Stimulated activated CD8-positive, alpha-beta memory T cell treated with anti-CD3 and anti-CD28 coated beads, Interleukin-7, amount 100 ng/mL, for 4 hours (primary cell): ENCODE data around the gene CHI3L1.

ENCODE experiments used
- DNase-seq, 2 donors: peaks; one replicate each; pipeline ENCODE4 v3.0.0-alpha.2; 2020; ENCODE audit warnings: low read depth in 2 of 2

The CHI3L1 gene

DNA sequence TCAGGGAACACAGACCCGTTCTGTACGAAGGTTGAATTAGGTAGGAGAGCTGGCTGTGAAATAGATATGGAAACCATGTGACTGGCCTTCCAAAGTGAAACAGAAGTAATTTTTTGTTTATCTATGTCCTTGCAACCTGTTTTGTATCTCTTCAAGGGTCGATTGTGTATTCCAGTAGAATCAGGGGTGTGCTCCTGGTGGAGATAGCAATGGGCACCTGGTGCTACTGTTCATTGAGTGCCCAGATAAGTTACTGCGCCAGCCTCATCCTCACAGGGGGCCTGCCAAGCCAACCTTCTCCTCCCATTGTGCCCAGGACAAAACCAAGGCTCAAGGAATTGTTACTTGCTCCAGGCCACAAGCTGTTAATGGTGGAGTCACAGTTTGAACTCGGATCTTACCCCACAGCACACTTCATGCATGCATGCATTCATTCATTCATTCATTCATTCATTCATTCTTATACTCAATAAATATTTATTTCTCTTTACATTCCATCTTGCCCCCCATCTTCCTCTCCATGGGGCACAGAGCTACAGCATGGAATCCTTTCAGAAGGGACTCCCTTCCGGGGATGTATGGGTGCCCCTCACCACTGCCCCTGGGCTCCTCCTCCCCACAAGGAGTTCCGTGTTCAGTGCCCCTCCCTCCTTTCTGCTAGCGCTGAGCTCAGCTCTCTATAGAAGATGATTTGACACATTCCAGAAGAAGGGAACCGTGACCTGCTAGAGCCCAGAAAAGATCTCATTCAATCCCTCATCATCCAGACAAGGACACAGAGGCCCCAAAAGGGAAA is 34.9 kb downstream of the CHI3L1 start:
- no peak for DNase-seq

DNA sequence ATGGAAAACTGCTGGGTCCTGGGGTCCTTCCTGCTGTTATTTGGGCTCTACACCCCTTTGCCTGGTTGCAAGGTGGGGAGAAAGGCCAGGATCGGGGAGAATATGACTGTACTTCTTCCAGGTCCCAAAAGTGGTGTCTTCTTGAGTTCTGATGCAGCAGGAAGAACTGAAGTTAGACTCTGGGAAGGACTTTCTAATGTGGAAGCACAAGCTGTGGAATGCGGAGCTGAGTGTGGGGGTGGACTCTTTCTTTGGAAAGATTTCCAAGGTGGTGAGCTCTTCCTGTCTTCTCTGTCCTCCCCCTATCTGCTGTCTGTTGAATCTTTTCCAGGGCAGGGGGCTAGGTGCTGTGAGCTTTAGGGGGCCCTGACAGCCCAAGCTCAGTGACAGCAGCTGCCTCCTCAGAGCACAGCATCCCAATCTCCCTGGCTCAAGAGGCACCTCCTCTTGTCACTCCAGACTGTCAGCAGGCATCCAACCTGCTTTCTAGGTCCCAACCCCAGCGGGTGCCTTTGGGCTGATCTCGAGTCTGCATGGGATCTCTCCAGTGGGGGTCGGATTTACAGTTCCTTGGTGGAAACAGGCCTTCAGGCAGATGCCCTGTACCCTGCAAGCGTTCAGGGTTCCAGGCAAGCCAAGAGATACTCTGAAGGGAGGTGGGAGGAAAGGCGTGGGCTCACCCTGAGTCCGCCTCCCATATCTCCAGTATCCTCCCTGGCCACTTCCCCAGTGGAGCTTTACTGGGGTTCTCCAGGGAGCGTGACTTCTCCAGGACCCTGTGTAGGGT is 35.8 kb downstream of the CHI3L1 start:
- DNase-seq: no peak

DNA sequence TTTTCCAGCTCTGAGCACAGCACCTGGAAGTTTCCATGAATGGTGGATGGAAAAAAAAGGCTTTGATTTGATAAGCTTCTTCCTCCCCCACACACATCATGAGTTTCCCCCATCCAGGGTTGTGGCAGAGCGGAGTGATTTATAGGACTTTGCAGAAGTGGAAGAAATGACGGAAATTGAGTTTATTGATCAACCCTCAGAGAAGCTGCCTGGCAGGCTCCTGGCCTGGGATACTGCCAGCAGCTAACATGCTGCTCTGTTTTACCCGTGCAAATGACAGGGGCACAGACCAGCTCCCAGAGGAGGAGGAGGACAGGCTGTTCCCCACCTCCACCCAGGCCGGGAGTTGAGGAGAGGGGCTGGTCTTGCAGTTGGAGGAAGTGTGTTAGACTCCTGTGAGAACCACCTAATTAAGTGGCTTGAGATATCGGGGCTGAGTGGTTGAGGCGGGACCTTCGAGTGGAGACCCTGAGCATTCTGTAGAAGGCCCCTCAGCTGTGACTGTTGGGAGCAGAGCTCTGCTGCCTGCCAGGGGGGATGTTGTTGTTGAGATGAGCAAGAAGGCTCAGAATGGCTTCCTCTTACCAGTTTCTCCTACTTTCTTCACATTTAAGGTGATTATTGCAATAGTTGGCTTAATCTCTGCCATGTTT is 37.2 kb downstream of the CHI3L1 start:
- DNase-seq: no peak

DNA sequence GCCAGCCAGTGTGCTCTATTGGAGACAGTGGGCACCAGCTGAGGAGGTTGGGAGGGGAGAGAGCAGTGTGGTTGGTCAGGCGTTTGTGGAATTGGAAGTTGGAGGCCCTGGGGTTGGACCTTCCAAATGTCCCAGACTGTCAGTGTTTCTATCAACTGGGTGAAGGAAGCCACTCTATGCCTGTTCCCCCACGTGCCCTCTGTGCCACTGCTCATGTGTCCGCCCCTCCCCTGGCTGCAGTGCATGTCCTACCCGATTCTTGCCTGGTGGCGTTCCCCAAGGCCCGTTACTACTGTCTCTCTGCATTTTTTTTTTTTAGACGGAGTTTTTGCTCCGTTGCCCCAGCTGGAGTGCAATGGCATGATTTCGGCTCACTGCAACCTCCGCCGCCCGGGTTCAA is 37.9 kb downstream of the CHI3L1 start:
- DNase-seq: no peak

DNA sequence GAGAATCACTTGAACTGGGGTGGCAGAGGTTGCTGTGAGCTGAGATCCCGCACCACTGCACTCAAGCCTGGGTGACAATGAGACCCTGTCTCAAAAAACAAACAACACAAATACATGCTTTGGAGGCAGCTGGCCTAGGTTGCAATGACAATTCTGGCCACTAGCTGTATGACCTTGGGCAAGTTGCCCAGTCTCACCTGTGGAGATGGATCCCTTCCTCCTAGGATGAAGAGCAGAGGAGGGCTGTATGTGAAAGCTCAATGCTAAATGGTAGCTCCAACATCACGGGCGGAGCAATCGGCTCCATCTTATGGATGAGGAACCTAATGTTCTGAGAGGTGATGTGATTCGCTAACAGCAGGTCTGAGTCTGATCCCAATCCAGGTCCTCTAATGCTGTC is 38.4 kb downstream of the CHI3L1 start:
- DNase-seq: no peak

DNA sequence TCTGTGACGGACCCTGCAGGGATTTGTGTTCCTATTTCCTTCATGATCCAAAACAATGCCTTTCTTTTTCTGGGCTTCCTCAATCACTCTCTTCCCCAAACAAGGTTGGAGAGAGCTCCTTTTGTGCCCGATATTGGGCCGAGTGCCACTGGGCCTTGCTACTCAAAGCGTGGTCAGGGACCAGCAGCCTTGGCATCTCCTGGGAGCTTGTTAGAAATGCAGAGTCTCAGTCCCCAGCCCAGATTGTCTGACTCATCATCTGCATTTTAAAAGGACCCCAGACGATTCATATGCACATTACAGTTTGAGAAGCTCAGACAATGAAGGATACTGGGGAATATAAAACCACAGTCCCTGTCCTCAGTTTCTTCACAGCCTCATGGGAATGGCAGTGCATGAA is 39.1 kb downstream of the CHI3L1 start:
- DNase-seq: no peak

DNA sequence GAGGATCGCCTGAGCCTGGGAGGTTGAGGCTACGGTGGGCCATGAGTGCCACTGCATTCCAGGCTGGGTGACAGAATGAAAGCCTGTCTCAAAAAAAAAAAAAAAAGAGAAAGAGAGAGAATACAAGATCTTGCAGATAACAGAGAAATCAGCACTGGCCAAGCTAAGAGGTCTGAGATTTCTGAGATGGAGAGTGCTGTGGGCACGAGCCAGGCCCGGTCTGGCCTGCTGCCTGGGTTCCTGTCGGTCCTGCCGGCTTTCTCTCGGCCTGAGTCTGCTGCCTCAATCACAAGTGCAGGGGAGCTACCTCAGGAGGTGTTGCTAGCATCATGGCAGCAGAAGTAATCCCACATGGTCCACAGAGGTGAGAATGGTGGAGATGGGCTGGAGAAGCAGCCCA is 40.0 kb downstream of the CHI3L1 start:
- DNase-seq: no peak

DNA sequence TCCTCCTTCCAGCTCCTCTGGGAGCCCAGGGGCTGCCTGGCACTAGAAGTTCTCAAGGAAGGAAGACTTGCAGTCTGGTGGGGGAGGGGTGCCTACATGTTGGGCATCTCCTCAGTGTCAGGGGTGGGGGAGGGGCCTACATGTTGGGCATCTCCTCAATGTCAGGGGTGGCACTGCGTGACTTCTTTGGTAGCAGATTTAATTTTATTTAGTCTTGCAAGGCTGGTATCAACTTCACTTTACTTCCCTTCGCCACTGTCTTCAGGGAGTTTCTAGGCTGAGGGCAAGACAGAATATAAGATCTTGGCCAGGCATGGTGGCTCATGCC is 40.5 kb downstream of the CHI3L1 start:
- no peak for DNase-seq

DNA sequence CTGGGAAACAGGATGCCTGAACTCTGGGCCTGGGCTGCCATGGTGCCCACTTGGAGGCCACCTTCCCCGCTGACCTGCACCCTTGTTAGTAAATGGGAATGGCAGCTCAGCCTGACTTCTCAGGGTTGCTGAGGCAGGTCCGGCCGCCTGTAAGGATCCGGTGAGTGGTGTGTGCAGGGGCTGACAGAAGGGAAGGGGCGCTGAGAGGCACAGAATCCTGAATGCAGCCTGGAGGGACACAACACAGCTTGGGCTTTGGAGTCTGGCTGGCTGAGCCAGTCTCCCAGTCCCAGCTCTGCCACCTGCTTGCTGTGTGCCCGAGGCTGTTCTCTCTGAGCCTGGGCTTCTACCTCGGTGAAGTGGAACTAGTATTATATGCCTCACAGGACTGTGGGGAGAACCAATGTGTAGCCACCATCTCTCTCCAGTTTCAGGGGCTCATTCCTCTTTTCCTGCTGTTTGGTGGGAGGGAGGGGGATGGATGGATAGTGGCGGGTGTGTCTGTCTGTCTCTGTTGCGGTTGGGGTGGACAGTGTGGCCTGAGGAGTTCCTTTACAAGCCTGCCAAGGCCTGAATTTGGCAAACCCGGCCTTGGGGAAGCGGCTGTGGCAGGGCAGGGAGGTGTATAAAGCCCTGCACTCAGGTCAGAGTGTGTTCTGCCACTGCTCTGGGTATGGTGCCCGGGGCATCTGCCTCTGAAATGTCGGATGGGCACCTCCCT is 41.0 kb downstream of the CHI3L1 start:
- DNase-seq: no peak

DNA sequence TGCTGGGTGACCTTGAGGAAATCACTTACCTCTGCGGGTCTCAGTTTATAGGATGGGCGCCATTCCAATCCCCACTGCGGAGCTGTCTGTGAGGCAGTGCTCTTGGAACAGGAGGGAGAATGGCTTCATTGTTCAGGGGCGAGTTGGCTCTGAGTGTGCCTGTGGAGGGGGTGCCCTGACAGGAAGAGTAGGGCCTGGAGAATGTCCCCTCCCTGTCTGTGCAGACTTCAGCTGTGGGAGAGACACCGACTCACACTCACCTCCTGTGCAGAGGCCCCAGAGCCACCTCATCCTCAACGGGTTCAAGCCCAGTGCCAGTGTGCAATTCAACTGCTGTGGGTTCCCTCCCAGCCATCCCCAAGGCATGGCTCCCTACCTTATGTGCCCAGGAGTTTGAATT is 41.8 kb downstream of the CHI3L1 start:
- DNase-seq: no peak

DNA sequence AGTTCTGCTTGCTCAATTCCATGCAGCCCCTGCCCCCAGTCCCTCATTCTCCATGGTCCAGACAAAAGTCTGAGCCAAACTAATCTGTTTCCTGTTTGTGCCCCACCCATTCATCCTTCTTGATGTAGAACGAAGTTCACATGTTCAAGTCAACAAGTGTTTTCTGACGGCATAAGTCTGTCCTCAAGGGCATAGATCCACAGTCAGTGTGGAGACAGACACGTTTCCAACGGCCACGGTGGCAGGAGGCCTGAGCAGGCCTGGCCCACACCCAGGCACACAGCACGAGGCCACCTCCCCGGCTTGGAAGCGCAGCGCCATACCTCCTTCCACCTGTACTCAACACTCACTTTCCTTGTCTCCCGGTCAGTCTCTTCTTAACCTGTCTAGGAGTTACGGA is 42.9 kb downstream of the CHI3L1 start:
- no peak for DNase-seq

DNA sequence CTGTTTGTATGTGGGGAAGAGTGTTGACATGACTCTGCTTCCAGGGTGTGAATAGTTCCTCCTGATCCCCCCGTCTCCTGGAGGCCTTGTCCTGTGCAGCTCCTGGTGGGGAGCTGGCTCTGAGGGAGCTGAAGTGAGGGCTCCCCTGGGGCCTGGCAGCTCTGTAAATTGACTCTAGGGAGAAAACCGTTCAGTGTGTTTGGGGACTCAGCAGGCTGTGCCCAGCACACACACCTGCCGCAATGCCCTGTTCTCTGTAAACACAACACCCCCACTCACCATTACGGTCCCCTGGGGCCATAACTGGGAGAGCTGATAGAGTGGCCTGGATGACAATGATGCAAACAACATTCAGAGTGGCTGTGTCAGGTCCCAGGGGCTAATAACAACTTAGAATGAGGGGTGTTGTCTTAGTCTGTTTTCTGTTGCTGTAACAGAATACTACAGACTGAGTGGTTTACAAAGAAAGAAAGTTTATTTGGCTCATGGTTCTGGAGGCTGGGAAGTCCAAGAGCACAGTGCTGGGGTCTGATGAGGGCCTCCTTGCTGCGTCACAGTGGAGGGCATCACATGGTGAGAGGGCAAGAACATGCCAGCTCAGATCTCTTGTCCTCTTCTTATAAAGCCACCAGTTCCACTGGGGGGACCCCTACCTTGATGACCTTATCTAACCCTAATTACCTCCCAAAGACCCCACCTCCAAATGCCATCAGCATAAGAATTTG is 43.7 kb downstream of the CHI3L1 start:
- DNase-seq: no peak

DNA sequence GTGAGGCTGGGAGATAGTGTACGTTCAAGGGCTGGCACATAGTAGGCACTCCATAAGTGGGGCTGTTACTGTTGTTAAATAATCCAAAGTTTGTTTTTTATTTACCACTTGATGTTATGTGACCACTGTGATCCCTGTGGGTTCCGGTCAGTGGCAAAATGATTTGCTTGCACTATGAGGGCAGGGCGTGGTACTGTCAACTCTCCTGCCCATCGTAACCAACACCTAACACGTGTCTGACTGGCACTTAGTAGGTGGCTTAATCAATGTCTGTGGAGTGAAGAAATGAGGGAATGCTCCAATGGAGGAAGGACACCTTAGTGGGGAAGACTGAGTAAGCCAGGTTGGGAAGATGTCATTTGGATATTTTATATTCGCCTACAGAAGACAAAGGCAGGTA is 44.4 kb downstream of the CHI3L1 start:
- DNase-seq: no peak

DNA sequence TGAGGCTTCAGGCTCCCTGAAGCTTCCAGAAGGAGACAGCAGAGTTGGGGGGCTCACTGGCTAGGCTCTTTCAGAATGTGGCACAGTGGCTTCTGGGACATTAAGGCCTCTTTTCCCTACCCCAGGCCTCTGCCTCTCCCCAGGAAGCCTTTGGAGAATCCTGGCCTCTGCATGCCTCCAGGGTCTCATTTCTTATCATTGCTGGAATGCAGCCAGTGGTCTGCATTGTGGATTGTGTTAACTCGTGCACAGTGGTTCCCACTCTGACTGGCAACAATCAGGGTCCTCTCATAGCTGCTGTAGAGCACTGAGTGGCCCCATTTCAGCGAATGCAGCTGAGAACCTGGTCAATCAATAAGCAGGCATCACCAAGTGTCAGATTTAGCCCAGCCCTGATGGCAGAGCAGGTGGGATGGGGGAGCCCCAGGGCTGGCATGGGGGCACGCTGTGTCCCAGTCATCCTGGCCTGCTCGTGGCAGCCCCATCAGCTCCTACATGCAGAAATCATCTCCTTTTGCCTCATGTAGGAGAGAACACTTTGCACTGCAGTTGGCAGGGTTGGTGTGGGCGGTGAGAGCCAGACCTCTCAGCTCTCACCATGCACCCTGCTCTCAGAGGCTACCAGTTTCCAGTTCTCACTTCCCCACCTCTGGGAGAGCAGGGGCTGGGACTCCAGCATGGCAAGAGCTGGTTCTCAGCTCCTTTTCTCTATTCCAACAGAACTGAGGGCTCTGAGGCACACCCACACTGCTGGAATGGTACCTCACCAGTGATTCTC is 45.6 kb downstream of the CHI3L1 start:
- DNase-seq: no peak

DNA sequence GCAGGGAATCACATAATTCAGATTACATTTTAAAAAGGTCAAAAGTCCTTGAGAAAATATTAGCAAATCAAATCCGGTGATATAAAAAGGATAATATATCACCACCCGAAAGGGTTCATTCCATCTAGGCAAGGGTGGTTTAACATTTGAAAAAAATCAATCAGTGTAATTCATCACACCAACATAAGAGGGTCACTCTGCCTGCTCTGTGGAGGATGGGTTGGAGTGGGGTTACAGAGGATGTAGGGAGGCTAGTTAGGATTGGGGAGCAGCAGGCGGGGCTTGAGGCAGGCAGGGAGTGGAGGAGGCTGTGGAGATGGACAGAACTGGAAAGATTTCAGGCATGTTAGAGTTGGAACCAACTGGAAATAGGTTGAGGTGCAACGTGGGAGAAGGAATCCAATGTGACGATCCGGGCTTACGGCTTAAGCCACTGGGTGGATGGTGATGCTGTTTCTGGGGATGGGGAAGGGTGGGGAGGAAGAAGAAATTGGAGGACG is 46.5 kb downstream of the CHI3L1 start:
- DNase-seq: no peak

DNA sequence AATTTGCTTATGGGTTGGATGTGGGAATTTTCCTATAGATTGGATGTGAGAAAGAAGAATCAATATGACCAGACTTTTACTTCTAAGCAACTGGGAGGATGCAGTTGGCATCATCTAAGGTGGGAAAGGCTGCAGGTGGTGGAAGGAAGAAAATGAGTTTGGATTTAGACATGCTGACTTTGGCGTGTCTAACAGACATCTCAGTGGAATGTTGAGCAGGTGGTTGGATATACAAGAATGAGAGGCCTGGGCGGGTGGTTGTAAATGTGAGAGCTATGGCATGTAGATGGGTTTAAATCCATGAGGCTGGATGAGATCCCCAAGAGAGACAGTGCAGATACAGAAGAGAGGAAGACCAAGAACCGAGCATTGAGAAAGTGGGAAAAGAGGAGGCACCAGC is 48.4 kb downstream of the CHI3L1 start:
- no peak for DNase-seq

DNA sequence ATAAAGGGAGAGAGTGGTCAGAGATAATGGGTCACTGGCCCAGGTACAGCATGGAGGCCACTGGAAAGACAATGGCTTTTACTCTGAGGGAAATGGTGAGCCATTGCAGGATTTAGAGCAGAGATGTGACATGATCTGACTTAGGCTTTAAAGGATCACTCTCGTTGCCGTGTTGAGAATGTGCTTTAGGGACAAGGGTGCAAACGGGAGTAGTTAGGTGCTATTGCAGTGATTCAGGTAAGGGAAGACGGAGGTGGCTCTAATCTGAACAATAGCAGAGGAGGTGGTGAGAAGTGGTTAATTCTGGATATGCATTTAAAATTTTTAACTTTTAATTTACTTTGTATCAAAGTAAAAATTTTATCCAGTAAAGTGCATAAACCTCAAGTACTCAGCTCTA is 49.2 kb downstream of the CHI3L1 start:
- no peak for DNase-seq

DNA sequence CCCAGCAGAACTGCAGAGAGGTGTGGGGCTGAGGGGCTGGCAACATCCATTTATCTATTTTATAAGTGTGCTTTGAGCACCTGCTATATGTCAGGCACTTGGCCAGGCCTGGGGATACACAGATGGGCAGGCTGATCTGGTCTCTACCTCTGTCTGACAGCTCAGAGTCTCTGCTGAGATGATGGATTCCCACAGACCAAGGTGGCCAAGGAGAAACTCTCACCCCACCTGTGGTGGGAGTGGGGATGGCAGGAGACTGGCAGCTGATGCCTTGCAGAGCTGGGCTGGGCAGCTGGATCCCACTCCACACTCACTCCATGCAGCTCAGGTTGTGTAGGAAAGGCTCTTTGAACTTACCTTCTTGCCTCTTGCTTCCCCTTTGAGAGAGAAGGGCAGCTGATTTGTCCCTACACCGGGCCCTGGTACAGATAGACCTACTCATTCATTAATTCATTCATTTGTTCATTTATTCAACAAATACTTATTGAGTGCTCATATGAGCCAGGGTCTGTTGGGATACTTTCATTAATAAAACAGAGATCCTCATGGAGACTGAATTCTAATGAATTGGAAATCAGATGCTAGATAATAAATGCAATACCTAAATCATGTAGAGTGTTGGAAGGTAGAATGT is 50.0 kb downstream of the CHI3L1 start:
- DNase-seq: no peak

DNA sequence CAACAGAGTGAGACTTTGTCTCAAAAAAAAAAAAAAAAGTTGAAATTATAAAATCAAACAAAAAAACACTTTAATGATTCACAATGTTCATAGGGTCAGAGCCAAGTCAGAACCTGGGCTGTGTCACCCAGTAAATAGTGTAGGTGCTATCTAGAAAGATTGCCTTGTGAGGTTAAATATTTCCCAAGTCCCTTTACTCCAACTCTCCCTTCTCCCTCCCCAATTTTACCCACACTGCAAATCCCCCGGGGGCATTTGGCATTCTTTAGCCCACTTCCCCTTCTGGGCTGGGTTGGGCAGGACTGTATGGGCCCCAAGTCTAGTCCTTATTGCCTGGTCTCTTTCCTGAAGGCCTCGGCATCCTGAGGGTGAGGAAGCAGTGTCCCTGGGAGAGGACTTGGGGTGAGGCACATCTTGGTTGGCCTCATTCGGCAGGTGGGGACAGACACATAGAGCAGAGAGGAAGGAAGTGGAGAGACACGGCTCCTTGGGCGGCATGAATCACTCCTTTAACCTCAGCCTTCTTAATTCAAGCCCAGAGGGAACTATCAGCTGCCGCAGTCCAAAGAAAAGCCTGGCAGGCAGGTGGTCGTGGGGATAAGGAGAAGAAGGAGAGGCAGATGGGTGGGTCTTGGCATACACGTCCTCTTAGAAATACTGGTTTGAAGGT is 50.7 kb downstream of the CHI3L1 start:
- DNase-seq: no peak
